Mesodermal cell (in vitro differentiated cells): Measurements from ENCODE around the gene VCPKMT.

Source experiments
- H3K27ac ChIP-seq: 2 replicates; pipeline ENCODE4 v1.7.0; 2013; ENCODE audit warnings: mild to moderate bottlenecking, low read depth, low read length, moderate library complexity; ENCODE audit not compliant: severe bottlenecking
- H3K36me3 ChIP-seq: 2 replicates; pipeline ENCODE4 v1.7.1; 2013; ENCODE audit warnings: mild to moderate bottlenecking, low read length, moderate library complexity; ENCODE audit not compliant: control insufficient read depth, insufficient read depth
- H3K4me1 ChIP-seq: one replicate; pipeline ENCODE4 v1.7.1; 2013; ENCODE audit warnings: mild to moderate bottlenecking, low read length; ENCODE audit not compliant: insufficient read depth, control insufficient read depth, poor library complexity, severe bottlenecking
- H3K4me3 ChIP-seq: 2 replicates; pipeline ENCODE4 v1.7.0; 2013; ENCODE audit warnings: low read length, control low read depth, mild to moderate bottlenecking; ENCODE audit not compliant: insufficient read depth, poor library complexity, severe bottlenecking; ENCODE audit errors: extremely low read depth
- H3K9me3 ChIP-seq: 2 replicates; pipeline ENCODE4 v1.7.1; 2013; ENCODE audit warnings: mild to moderate bottlenecking, low read length, moderate library complexity; ENCODE audit not compliant: control insufficient read depth
- WGBS, 2 experiments: methylation state at CpG; one replicate each; pipeline ENCODE4 v1.1.5; 2013; ENCODE audit warnings: missing lambda C conversion rate in 2 of 2; ENCODE audit not compliant: insufficient coverage in 2 of 2; 5-methylcytosine and 5-hydroxymethylcytosine counted together

The VCPKMT gene

DNA sequence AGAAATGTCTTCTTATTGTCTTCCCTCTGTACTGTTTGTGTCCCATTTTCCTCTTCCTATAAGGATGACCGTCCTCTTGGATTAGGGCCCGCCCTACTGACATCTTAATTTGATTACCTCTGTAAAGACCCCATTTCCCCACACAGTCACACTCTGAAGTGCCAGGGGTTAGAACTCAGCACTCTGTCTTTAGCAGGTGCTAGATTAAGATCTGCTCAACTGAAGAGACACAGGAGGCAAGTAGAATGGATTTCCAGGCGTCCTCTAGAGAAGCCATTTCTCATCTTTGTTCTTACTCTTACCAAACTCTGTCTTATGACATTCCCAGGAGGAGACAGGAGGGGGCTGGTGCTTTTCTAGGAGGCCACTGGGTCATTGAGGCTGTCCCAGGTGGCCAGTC is 50.8 kb downstream of the VCPKMT start:
- Histone ChIP-seq H3K9me3 (no peaks in the 10 kb centered on the region), H3K36me3 (no peaks in the 10 kb centered on the region), H3K4me3 (no peak overlapping the region), H3K27ac (no peak overlapping the region), H3K4me1 (peaks cover 25% of the 10 kb centered on the region)
- WGBS, 2 experiments, result 90 to 100% methylated on average over 1 to 2 of the region's 3 CpGs

GRCh38 chr14:50064993-50065392 is 51.4 kb downstream of the VCPKMT start:
- no peak overlapping the region for H3K4me3 ChIP-seq
- H3K4me1 ChIP-seq, result peaks cover 31% of the 10 kb centered on the region
- no peaks in the 10 kb centered on the region for H3K9me3 ChIP-seq
- no peaks in the 10 kb centered on the region for H3K36me3 ChIP-seq
- no peak overlapping the region for H3K27ac ChIP-seq
- 82 to 95% methylated on average over 3 to 4 of the region's 4 CpGs for WGBS, 2 experiments

- Histone ChIP-seq H3K9me3 (no peaks in the 10 kb centered on the region), H3K27ac (no peak overlapping the region), H3K4me3 (no peak overlapping the region), H3K4me1 (peaks cover 38% of the 10 kb centered on the region), H3K36me3 (no peaks in the 10 kb centered on the region)
- WGBS, 2 experiments, result 94 to 95% methylated on average over 6 to 7 of the region's 9 CpGs
Measured at GRCh38 chr14:50063876-50064420, 52.4 kb downstream of the VCPKMT start.

DNA sequence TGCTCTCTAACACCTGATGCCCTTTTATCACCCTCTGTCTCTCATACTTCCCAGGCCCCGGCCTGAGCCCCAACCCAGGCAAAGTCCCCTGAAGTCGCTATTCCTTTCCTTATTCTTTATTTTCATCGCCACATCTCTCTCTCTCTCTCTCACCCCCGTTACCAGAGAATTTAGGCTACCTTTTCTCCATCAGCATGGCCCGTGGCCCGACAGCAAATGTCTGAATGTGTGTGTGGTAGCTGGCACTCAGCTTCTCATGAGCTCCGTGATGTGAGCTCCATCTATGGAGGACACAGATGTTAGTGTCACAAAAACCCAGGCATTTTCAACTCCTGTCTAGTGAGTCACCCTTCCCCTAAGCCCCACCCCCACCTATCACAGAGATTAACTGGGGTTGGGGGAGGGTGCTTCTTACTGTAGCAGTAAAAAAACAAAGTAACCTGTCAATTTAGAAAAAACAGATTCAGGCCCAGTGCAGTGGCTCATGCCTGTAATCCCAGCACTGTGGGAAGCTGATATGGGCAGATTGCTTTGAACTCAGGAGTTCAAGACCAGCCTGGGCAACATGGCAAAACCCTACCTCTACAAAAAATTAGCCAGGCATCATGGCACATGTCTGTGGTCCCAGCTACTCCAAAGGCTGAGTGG is 53.8 kb downstream of the VCPKMT start:
- peaks cover 40% of the 10 kb centered on the region for H3K4me1 ChIP-seq
- H3K9me3 ChIP-seq, result no peaks in the 10 kb centered on the region
- no peaks in the 10 kb centered on the region for H3K36me3 ChIP-seq
- H3K4me3 ChIP-seq, result no peak overlapping the region
- peak overlapping the region; percentile 98 for H3K27ac ChIP-seq
- 75 to 95% methylated on average over 2 of the region's 7 CpGs for WGBS, 2 experiments

DNA sequence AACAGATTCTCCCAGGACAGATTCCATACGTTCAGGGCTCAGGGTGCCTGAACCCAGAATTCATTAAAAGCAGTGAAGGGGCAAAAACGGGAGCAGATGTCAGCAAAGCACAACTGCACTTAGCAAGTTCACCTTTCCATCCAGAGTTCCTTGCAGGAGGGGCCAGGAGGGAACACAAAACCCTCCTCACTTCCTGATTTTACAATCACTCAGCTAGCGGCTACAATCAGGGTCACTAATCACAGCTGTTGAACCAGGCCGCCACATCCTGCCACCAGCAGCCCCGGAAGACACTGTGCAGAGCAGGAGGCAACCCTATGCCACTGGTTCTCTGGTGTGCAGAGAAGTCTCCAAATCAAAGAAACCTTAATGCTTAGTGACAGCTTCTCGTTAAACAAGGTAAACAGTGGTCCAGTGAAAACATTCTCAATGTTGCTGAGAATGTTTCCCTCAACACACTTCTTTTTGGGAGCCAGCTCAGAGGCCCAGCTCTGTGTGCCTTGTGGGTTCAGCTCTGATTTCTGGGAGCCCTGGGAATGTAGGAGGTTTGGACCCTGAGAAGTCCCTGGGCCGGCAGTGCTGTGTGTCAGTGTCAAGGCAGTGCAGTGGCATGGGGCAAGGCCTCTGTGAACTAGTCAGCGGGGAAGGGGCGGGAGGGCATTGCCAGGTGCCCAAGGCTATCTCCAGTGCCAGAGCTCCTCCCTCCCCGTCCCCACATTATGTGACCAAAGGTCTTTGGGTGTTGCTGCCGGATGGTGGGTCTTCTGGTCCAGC is 54.5 kb downstream of the VCPKMT start:
- WGBS, 2 experiments, result 60 to 77% methylated on average over 10 to 11 of the region's 11 CpGs
- Histone ChIP-seq H3K36me3 (no peaks in the 10 kb centered on the region), H3K9me3 (no peaks in the 10 kb centered on the region), H3K4me1 (peaks cover 47% of the 10 kb centered on the region), H3K4me3 (no peak overlapping the region), H3K27ac (peak overlapping the region; percentile 98)

DNA sequence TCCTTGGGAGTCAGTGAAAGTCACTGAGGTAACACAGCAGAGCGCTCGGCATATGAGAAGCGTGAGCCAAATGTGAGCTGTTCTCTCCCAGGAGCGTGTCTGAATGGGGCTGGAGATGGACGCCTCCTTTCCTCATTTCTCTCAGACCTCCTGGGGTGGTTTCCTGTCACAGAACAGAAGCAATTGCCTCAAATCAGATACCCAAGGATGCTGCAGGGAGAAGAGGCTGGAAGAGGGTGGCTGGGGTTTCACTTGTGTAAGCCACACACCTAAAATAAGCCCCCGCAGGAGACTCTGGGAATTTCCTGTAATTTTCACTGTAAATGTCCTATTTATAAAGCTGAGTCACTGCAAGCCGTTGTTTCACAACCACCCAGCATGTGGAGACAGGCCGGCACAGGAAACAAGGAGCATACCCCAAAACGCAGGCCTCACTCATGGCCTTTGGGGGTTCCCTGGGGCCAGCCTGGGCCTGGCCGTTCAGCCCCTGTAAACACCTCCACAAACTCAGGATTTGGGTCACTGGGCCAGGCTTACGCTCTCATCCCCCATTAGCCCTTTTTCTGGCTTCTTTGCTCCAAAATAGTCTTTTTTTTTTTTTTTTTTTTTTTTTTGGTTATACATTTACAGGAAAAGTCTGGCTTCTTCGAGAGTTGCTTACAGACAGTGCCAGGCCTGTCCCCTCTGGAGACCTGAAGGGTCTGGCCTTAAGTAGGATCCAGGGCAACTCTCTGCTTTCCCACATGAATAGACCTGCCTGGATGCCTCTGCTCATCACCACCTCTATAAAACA is 55.3 kb downstream of the VCPKMT start:
- WGBS, 2 experiments, result 35 to 66% methylated on average over 4 to 8 of the region's 12 CpGs
- Histone ChIP-seq H3K27ac (peak overlapping the region; percentile 98), H3K4me3 (no peak overlapping the region), H3K36me3 (no peaks in the 10 kb centered on the region), H3K4me1 (peaks cover 55% of the 10 kb centered on the region), H3K9me3 (no peaks in the 10 kb centered on the region)

DNA sequence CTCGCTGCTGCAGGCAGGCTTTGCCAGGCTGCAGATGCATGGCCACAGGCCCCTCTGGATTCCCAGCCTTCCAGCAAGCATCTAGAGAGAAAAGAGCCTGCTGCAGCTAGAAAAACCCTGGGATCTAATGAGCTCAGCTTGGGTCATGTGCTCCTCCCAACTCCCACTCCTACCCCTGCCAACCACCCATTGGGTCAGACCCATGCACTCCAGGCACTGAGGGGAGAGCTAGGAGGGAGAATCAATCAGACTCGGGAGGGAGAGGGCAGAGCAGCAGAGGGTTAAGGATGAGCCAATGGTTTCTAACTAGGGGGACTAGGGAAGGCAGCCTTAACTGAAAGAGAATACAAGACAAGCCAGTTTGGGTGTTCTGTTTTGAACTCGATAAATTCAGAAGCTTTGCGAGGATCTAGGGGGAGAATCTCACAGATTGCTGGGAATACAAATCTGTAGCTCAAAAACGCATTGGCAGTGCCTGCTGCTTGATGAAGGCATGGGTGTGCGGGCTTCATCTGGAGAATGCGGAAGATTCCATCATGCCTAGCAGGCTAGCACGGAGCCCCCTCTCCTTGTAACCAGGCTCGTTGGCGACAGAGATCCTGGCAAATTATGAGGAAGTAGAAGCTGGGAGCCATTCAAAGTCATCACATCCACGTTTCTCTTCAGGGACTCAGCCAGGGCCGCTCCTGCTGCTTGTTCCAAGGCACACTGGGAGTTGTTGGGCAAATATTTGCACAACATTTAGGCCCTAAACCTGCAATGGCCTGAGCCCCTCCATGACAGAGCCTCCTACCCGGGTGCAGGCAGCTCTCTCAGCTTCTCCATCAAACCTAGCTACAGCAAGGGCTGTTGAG is 56.4 kb downstream of the VCPKMT start:
- WGBS, 2 experiments, result 91 to 95% methylated on average over 12 of the region's 13 CpGs
- no peaks in the 10 kb centered on the region for H3K36me3 ChIP-seq
- no peak overlapping the region for H3K4me3 ChIP-seq
- no peaks in the 10 kb centered on the region for H3K9me3 ChIP-seq
- peak overlapping the region; percentile 98 for H3K27ac ChIP-seq
- H3K4me1 ChIP-seq, result peaks cover 59% of the 10 kb centered on the region
